Cardiac fibroblast (primary cell): Measurements from ENCODE around the gene HNRNPK.

Experiments used
- DNase-seq, 2 donors: peaks; one replicate each; pipeline versions ENCODE4 v3.0.0 to v3.0.0-alpha.2; 2010; ENCODE audit warnings: low read depth in 2 of 2
- H3K4me3 ChIP-seq, 2 donors: replicated peaks in 1 of 2; 1 replicate in 1 of 2; 2 replicates in 1 of 2; pipeline ENCODE4 v1.5.1; 2011; ENCODE audit warnings: low read depth in 2 of 2, low read length in 2 of 2, mild to moderate bottlenecking in 2 of 2, moderate library complexity in 1 of 2
- TF ChIP-seq, protein P1 (sequence below): IDR thresholded peaks from one replicate; pipeline ENCODE4 v1.5.1; 2011; ENCODE audit warnings: low read depth, mild to moderate bottlenecking, low read length, inconsistent platforms

Gene HNRNPK

DNA sequence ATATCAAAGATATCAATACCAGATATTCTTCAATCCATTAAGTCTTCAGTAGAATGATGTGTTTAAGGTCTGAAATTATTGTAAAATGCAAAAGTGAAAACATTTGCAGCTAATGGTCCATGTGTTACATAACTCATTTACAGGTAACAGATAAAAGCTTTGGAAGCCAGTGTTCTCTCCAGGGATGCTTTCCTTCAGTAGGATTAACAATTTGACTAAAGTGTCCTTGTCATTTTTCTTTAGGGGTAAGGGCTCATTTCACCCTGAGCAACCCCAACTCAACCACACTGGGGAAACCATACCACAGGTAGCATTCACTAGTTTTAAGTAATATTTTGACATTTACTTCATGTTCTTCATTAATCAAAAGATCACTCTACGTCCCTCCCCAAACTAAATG is 12.9 kb downstream of the HNRNPK start:
- no peak overlapping the region for H3K4me3 ChIP-seq
- DNase-seq, result no peak
- TF ChIP-seq, protein P1, sequence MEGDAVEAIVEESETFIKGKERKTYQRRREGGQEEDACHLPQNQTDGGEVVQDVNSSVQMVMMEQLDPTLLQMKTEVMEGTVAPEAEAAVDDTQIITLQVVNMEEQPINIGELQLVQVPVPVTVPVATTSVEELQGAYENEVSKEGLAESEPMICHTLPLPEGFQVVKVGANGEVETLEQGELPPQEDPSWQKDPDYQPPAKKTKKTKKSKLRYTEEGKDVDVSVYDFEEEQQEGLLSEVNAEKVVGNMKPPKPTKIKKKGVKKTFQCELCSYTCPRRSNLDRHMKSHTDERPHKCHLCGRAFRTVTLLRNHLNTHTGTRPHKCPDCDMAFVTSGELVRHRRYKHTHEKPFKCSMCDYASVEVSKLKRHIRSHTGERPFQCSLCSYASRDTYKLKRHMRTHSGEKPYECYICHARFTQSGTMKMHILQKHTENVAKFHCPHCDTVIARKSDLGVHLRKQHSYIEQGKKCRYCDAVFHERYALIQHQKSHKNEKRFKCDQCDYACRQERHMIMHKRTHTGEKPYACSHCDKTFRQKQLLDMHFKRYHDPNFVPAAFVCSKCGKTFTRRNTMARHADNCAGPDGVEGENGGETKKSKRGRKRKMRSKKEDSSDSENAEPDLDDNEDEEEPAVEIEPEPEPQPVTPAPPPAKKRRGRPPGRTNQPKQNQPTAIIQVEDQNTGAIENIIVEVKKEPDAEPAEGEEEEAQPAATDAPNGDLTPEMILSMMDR, result no peak

DNA sequence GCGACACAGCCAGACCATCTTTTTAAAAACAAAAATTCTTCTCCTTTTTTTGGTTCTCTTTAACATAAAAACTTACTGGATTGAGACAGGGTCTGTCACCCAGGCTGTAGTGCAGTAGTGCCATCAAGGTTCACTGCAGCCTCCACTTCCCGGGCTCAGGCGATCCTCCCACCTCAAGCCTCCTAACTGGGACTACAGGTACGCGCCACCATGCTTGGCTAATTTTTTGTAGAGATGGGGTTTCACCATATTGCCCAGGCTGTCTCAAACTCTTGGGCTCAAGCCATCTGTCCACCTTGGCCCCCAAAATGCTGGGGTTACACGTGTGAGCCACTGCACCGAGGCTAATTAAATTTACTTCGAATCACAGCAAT is 13.8 kb downstream of the HNRNPK start:
- no peak overlapping the region for H3K4me3 ChIP-seq
- DNase-seq, result no peak
- TF ChIP-seq, protein P1, result no peak

DNA sequence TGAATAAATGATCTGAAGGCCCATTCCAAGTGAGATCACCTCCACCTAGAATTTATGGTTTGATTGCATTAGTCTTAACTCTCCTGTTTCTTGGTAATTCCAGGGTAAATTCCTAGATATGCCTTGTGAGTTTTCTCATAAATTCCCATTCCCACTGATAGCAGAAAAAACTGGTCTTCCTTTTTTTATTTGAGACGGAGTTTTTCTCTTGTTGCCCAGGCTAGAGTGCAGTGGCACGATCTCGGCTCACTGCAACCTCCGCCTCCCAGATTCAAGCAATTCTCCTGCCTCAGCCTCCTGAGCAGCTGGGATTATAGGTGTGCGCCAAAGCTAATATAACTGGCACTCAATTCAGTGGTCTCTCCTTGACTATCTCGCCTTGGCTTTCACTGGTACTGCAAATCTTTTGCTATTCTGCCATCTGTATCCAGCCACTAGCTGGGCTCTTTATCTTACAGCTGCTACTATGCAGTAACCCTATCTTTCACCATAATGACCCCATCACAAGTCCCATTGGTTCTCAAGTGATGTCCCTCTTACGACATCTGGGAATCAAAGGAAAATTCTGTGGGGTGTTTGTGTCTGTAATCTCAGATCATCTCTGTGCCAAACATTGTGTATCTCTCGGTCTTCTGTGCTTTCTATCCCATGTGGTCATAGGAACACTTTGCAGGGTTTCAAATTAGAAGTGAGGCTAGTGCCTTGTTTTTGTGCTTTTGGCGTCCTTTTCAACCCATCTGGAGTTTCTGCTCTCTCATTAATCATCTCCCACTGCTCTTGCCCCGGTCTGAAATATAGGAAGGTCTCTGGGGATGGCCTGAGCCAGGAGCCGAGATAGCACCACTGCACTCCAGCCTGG is 14.4 kb downstream of the HNRNPK start:
- H3K4me3 ChIP-seq, result no peak overlapping the region
- DNase-seq, result peak in 1 of 2 donors; percentile 37
- TF ChIP-seq, protein P1, result no peak

DNA sequence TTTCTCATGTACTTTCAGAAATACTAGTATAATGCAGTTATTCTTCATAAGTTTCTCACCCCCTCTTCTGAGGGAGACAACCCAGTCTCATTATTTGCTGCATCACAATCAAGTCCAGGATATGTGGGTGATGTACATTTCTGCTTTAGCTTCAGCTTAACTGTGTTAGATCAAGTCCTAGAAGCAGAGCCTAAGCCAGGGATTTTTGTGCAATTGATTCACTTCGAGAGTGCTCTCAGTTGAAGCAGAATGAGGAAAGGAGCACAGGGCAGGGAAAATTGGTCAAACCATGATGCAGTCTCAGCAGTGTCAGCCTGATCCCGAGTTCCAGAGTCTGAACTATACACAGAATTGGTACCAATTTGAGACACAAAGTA is 15.1 kb downstream of the HNRNPK start:
- peak in 1 of 2 donors; percentile 25 for DNase-seq
- no peak overlapping the region for H3K4me3 ChIP-seq
- TF ChIP-seq, protein P1, result no peak

DNA sequence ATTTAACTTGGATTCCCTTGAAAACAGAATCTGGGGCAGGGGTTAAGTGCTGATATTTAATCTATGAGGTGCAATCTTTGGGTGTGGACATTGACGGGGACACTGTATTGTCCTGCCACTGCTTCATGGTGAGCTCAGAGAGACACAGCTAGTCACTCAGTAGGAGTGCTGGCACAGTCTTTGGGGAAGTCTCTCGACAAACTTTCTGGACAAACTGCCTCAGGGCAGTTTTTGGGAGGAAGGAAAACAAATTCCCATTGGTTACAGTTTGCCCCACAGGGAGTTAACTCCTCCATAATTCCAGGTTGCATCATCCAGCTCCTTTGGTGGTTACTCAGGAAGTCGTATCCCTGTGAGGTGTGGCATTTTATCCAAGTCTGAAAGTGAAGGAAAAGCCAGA is 17.9 kb downstream of the HNRNPK start:
- peak in 1 of 2 donors; percentile 42 for DNase-seq
- H3K4me3 ChIP-seq, result no peak overlapping the region
- TF ChIP-seq, protein P1, result no peak

DNA sequence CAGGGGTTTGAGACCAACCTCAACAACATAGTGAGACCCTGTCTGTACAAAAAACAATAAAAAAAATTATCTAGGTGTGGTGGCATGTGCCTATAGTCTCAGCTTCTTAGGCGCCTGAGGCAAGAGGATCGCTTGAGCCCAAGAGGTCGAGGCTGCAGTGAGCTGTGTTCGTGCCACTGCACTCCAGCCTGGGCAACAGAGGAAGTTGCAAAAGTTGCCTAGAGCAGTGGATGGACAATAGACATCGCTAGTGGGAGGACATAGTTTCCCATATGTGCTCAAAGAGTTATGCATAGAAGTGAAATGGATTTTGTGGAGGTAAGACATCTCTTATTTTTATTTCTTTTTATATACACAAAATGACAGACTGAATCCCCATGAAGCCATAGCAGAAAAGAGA is 19.0 kb downstream of the HNRNPK start:
- DNase-seq, result no peak
- no peak overlapping the region for H3K4me3 ChIP-seq
- TF ChIP-seq, protein P1, result no peak
